Measurements from ENCODE around the gene FGF16.
"Not testable (repeated sequence)": the region's sequence is repeated elsewhere in the genome, so short reads cannot be mapped to it uniquely, and the experiment has no call there.

The FGF16 gene

GRCh38 chrX:77447653-77448569 lies 722 bp downstream of the FGF16 start:
- DNase-seq = no peak

GRCh38 chrX:77450415-77450814 lies 3.2 kb downstream of the FGF16 start:
- no peak for DNase-seq

- peak; percentile 6 for DNase-seq
Observed at GRCh38 chrX:77450996-77451395, 3.8 kb downstream of the FGF16 start.

- DNase-seq = no peak
Observed at GRCh38 chrX:77453190-77453589, 6.0 kb downstream of the FGF16 start.

GRCh38 chrX:77455437-77455836 lies 8.2 kb downstream of the FGF16 start:
- DNase-seq = no peak

GRCh38 chrX:77484045-77484444 lies 36.9 kb downstream of the FGF16 start:
- no peak for DNase-seq

GRCh38 chrX:77493677-77494553 lies 46.7 kb downstream of the FGF16 start:
- peak; percentile 56 for DNase-seq

- DNase-seq = not testable (repeated sequence)
Observed at GRCh38 chrX:77500164-77500563, 53.0 kb downstream of the FGF16 start.

- no peak for DNase-seq
Observed at GRCh38 chrX:77502951-77503525, 55.8 kb downstream of the FGF16 start.

GRCh38 chrX:77505227-77505626 lies 58.0 kb downstream of the FGF16 start:
- DNase-seq = no peak

Measured in NCI-H226 (cell line).